NCI-H2081 treated with DMSO at 0.1 percent for 48 hours (cell line): Measurements from ENCODE around the gene WDR38.

Source experiments
- DNase-seq: peaks from one replicate; lab custom pipeline; 2025; lab: John Stamatoyannopoulos, UW

Gene WDR38

DNA sequence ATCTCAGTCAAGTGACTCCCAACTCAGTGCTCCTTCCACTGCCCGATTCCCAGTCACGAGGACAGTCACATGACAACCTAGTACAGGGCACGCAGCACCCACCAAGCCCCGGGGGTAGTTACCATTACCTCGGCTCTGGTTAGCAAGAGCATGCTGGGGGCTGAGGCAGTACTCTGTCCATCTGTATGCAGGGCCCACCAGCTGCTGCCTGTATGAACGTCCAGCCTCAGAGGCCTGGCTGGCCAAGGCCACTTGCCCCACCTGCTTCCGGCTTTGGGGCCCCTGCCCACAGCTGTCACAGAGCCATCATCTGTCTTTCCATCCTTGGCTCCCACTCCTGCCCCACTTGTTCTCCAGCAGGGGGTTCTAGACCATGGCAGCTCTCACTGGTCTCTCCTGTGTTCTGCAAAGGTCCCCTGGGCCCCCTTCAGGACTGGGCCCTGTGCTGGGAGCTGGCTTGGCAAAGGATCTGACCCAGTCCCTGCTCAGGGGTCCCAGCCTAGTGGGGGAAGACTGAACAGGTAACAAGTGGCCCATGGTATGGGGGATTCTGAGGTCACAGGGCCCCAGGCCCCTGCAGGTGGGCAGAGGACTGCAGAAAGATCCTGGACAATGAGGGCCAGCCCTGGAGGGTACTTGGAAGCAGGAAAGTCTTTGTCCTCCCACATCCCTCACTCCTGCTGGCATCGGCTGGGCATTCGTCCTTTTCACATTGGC, 5.2 kb downstream of the WDR38 start:
- no peak for DNase-seq

DNA sequence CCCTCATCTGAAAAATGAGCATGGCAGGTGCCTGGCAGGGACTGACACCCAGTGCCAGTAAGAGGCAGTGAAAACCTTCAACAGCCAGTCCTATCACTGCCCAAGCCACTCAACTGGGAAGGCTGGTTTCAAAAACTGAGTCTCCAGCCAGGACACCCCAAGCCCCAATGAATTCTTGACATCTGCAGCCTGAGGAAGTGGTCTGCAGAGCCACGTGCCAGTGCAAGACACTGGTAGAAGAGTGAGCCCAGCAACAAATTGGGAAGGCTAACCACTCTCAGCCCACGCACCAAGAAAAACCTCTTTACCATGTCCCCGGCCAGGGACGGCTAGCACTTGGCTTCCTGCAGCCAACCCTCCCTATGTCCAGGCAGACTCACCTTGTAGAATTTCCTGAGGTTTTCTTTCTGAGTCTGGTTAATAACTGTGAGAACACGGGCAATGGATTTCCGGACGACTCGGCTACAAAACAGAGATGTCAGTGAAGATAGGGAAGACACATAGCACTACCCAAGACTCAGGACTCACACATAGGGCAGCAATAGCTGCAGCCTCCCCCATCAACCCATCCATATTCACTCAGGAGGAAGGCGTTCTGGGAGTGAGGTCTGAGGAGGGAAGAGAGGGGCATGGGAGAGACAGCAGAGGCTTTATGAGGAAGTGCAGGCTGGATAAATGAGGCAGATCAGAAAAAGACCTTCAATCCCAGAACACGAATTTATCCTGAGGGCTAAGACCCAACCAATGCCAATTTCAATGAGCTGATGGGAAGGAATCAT, 6.7 kb downstream of the WDR38 start:
- DNase-seq, result no peak

DNA sequence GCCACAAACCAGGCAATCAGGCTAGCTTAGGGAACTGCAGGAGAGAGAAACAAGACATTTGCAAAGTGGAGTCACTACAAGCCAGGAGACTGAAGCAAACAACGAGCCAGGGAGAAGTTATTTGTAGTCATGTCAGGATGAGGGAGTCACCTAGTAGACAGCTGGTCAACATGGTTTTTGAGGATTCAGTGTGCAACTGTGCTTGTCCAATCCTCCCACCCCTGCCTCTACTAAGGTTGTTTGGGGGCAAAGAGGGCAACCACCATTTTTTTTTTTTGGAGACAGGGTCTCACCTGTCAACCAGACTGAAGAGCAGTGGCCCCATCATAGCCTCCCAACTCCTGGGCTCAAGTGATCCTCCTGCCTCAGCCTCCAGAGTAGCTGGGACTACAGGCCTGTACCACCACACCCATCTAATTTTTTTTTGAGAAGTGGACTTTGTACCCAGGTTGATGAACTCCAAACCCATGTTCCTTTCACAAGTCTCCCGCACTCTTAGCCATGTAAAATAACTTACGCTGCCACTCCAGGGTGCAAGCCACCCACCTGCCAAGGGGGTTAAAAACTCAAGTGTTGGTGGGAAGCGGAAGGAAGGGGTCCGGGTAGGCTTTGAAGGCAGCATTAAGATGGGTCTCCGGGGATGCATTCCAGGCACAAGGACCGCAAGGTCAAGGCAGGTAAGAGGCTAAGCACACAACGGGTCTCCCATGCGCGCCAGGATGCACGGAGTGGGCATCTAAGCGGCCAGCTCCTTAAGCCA, 7.5 kb downstream of the WDR38 start:
- no peak for DNase-seq

DNA sequence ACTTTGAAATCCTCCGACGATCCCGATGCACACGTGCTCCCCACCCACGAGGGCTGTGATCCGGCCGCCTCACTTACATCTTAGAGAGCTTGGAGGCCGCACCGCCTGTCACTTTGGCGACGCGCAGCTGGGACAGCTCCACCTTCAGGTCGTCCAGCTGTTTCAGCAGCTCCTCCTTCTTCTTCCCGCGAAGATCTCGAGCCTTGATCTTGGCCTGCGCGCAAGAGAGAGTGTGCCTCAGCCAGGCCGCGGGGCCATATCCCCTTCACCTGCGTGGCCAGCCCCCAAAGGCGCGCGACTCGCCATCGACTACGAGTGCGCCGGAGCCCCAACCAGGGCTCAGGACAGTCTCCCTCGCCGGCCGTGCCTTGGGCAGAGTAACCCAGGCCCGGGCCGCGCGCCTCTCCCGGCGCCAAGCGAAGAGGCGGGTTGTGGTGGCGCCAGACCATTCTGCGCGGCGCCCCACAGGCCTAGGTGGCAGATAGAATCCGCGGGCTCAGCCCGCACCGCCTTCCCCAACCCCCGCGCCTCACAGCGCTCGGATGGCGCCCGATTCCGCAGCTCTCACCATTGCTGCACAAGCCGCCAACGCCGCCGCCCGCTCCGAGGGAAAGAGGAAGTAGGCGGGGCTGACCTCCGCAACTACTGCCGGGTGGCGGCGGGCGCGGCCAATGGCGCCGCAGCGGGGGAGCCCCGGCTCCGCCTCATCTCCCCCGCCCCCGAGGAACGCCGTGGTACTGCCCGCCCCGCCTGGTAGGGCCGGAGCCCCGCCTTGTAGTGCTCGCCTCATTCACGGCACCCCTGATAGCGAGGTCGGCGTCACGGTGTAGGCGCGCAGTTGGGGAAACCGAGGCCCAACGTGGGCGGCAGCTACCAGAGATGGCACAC, 8.3 kb downstream of the WDR38 start, which contains the start of the genes ARPC5L and RPL35:
Gene ARPC5L (plus strand): TSS at position 789 of the 888 bp plus-strand sequence. CDS start 7,161 bp downstream, outside the sequence.
Gene RPL35 (minus strand): TSS at position 616 of the 888 bp plus-strand sequence. CDS start 45 bp downstream, at position 571.
- DNase-seq, result peak; percentile 71

DNA sequence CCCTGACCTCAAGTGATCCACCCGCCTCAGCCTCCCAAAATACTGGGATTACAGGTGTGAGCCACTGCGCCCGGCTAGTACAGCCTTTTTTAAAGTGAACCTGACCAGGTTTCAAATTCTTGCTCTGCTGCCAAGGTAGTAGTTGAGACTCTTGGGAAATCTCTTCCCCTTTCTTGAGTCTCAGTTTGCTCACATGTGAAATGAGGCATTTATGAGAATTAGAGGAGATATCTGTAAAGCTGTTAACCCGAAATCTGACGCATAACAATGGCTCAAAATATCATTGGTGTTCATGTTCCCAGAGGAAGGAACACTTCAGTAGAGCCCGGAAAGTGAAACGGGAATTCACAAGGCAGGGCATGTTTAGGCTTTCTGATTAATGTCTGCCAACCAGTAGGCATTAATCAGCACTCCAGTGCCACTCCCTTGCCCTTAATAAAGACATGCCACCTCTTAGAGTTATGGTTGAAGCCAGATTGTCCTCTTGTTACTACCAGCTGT, 10.2 kb downstream of the WDR38 start:
- DNase-seq, result no peak

DNA sequence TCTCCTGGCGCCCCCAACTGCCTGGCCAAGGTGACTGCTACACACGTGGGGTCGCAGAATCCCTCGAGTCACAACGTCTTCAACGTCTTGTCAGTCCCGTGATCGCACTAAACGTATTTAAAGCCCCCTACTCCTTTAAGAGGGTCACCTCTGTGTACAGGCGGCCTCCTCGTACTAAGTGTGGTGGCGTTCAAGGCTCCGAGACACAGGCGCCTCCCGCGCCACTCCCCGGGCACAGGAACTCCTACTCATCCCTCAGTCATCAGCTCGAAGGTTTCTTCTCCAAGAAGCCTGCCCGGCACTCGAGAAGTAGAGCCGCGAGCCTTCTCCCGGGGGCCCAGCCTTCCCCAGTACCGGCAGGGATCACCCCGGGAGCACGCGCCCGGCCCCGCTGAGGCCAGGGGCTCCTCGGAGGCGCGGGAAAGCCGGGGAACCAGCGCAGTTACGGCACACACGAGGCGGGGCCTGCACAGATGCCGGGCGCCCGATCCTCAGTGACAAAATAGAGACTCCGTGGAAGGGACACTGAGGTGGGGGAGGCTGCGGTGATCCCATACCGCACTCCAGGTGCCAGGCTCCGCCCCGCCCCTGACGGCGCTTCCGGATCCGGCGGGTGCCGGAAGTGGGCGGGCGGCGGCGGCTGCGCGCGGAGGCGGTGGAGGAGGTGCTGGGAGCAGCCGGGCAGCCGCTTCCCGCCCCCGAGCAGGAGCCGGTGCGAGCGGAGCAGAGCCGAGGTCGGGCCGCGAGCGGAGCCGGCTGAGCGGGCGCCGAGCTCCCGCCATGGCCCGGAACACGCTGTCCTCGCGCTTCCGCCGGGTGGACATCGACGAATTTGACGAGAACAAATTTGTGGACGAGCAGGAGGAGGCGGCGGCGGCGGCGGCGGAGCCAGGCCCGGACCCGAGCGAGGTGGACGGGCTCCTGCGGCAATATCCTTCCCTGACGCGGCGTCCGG, 15.5 kb downstream of the WDR38 start:
- DNase-seq, result peak; percentile 45

DNA sequence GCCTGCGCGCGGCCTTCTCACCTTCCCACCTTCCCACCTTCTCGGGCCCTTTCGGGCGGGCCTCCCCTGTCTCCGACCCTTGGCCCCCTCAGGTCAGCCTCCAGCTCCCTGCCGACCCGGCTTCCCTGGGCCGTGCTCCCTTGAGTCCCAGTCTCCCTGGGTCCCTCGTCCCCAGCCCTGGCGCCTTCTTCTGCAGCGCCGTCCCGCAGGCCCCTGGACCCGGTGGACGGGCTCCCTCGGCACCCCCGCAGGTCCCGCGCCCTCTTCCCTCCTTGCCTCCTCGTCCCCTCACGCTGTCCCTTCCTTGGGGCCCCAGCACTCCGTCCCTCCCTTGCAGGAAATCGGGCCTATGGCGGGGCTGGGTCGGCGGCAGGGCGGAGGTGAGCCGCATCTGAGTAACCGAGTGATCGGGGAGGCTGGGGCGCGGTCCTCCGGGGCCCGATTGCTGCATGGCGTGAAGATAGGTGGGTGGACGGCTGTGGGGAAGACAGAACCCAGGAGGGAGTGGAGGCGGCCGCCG, 16.3 kb downstream of the WDR38 start:
- no peak for DNase-seq

DNA sequence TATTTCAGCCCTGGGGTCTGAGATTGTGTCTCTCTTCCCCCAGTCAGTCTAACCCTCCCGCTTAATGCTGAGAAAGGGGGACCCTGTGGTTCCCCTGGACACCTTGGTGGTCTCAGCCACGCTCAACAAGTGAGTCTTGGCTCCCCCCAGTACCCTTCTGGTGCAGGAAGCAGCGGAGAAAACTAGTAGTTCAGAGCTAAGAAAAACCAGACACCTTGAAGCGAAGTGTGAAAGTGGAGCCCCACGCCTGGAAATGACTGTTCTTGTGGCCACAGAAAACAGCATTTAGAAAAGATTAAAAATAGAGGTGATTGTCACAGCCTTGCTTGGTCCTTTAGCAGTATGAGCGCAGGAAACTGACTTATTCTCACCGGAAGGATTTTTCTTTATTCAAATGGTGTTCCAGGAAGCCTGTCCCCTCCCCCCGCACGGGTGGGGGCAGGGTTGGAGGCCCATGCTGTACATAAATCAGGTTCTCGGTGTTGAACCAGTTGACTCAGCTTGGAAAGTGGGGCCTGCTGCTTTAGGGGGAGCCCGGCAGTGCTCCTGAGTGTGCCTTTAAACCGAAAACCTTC, 16.8 kb downstream of the WDR38 start:
- no peak for DNase-seq

DNA sequence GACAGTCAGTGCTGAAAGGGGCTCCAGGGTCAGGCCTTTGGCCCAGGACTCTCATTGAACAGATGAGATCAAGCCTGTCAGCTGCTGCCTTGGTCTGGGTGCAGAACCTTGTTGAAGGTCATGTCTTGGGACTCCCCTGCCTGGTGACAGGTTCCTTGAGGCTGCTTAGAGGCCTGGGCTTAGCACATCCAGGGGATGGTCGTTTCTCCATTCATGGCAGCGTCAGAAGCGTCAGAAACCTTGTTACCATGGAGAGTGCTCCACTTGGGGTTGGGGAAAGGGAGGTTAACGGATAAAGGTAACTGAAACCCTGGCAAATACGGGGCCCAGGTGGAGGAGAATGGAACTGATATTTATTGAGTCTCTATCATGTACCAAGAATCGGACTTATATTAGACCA, 17.5 kb downstream of the WDR38 start:
- DNase-seq, result no peak

DNA sequence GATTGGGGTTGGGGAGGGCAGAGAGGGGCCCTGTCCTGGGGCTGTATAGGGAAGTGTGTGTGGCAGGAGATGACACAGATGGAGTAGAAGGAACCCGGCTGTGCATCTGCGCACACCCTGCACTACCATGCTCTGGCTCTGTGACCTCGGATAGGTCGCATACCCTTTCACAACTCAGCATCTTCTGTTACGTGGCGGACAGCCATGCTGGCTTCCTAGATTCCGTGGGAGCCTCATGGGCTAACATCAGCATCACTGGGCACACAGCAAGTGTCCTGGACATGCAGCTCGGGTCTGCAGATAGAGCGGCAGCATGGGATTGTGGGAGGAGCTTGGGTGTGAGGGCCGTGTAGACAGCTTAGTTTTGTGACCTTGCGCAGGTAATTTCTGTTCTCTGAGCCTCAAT, 17.9 kb downstream of the WDR38 start:
- no peak for DNase-seq

DNA sequence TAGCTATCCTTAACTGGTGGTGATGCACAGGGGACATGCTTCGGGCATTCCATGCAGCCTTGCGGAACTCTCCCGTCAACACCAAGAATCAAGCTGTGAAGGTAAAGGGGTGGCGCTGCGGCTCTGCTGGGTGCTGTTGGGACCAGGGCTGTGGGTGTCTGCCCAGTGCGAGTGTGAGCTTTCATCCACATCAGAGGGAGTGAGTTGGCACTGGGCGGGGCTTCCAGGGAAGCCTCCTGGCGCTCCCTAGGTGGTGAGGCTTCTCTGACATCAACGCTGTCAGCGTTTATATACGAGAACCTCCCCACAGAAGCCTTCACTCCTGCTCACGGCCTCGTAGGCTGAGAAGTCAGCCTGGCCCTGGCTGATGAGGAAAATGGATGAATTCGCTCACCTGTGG, 20.4 kb downstream of the WDR38 start:
- no peak for DNase-seq

DNA sequence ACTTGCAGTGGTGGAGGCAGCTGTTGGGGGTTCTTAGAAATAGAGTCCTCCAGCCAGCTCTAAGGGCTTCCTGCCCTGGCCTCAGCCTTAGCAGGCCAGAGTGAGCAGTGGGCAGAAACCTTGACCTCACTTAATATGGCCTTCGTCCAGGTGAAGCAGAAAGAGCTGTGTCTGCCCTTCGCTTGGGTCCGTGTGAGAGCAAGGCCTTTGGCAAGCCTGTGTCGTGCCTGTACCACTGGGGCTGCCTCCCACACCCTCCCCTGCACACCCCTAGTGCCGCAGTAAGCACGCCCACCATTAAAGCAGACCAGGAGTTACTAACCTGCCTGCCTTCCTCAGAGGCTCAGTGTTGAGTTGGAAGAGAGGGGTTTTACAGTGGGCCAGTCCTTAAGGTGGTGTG, 22.2 kb downstream of the WDR38 start:
- DNase-seq, result no peak

DNA sequence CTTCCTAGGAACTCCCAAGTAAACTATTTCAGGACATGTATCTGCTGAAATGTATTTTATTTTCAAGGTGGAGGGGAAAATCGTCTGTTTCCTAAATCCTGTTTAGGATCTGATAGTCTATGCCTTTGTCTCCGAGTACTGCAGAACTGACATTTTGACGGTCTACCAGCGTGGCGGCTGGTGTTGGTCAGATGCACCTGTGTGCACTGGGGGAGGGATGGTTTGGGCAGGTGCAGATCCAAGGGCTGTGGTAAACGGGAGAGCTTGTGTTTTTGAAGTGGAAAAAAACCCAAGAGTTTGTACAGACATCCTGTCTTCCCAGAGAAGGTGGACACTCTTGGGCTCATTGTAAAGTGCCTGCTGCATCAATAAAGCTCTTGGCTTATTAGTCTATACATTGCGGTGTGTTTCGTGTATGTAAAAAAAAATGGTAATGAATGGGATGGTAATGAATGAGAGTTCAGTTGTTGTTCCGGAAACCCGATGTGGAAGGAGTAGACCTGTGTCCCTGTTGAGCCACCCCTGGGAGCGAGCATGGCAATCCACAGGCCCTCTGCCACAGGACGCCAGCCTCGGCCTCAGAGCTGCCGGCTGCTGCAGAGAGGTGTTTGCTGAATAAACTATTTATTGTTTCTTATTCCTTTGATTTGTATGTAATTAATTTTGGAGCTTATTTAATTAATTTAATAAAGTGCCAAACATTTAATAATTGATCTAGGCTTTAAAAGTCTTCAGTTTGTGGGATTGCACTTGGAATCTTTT, 23.9 kb downstream of the WDR38 start:
- no peak for DNase-seq

DNA sequence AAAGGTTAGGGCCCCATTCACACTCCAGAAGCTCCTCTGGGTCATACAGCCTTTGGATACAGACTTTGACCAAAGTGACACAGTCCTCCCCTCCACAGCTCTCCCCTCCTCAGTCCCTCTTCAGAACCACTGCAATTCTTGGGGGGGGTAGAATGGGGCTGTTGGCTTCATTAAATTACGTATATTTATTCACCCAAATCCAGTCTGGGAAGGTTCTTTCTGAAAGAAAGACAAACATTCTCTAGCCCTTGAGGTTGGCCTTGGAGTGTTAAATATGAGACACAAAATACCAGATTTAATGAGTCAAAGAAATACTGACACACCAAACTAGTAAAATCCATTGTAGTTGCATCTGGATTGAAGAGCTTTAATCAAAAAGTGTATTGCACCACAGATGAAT, 24.8 kb downstream of the WDR38 start:
- no peak for DNase-seq

DNA sequence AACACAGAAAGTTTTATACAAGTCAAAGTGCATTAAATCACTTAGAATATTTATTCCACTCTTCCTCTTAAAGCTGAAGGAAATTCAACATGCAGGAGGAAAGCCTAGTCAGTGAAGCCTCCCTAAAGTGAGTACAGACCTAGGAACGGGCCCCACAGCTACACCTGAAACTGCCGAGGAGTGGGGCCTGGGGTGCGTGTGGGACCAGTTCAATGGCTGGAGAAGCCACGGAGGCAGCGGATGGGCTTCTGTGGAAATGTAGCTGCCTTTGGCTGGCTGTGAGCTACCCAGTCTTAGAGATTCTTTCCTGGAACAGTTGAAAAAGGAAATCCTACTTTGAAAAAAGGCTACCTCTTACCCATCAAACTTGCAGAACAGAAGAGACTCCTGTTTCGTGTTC, 25.3 kb downstream of the WDR38 start:
- no peak for DNase-seq

DNA sequence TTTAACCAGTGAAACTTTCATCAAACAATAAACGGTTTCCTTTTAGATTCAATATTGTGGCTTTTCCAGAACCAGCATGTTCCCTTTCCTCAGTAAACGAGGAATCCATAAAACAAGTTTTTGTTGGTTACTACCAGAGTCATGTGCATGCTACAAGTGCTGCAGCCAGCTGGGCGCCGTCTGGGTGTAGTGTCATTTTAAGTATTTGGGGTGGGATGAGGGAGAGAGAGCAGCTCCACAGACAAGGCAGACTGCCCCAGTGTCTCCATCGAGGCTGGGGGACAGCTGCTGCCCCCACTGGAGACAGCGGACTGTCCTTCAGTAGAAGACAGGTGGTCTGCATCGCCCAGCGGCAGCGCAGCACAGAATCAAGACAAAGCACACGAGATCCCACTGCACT, 26.0 kb downstream of the WDR38 start:
- no peak for DNase-seq

DNA sequence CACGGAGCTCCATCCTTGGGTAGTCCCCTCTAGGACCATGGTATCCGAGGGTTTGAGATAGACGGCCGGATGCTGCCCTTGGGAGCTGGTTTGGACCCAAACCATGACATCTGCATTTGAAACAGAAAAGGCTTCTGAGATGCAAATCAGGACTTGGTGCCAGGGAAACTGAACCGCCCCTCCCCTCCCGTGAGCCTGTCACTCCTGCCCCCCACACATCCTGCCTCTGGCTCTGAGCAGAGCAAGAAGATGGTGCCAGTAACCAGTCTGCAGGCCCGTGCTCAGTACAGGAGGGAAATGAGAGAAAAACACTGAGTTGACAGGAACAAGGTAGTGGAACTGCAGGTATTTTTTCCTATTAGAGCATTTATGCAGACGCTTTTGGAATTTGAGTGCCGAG, 27.2 kb downstream of the WDR38 start:
- DNase-seq, result no peak

DNA sequence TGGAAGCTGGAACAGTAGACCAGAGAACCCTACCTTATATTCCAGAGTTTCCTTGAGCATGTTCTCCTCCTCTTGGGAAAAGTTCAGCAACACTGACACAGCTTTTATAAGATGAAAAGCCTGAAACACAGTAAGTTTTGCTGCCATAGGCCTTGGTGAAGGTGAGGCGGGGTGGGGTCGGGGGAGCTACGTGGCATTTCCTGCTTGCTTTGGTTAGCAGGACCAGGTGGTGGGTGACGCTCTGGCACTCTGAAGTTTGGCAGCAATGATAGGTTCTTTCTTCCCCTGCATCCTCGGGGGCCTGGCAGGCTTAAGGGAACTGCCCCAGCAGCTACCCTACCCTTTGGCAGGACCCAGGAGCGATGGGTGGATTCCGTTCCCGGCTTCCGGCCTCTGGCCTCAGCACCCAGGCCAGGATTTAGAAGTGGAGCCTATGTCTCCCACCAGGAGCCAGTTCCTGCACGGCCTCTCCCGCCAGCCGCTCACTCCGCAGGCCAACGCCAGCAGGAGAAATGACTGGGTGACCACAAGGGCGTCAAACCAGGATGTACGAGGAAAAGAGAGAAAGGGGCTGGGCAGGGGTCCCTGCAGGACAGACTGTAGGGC, 28.0 kb downstream of the WDR38 start:
- DNase-seq, result no peak
